Activated CD8-positive, alpha-beta T cell treated with anti-CD3 and anti-CD28 coated beads, Interleukin-2, amount 10 ng/mL, durations not matched to agents 7 days and 5 days (primary cell): ENCODE measurements around the gene CCDC186. TPM values are rescaled to one million over a fixed set of nuclear protein-coding genes. Genes with fewer than 3 reads are reported as not detected.

Experiments
- ATAC-seq: fragments of 150-1000 bp; cut with Tn5 transposase; one replicate; pipeline ENCODE4 v1.10.0; 2021; ENCODE audit warnings: moderate library complexity
- CTCF ChIA-PET: fragments of 350-600 bp; sonication (Branson Sonifier 250); formaldehyde crosslinking; loops from one replicate; lab custom pipeline; 2021; ENCODE audit warnings: antibody characterized with exemption; lab: Charles Lee
- POLR2A ChIA-PET: fragments of 350-600 bp; sonication (Branson Sonifier 250); formaldehyde crosslinking; loops from one replicate; lab custom pipeline; 2021; ENCODE audit warnings: antibody characterized with exemption; lab: Charles Lee
- DNase-seq: peaks from one replicate; pipeline ENCODE4 v3.0.0-alpha.2; 2020
- H3K27ac Mint-ChIP-seq: one replicate; pipeline ENCODE4 v1.8.0; 2021; ENCODE audit warnings: mild to moderate bottlenecking, mixed read lengths
- H3K27me3 Mint-ChIP-seq: one replicate; pipeline ENCODE4 v1.8.0; 2021; ENCODE audit warnings: low read depth, mixed read lengths
- H3K36me3 Mint-ChIP-seq: one replicate; pipeline ENCODE4 v1.8.0; 2021; ENCODE audit warnings: low read depth, mixed read lengths
- H3K4me1 Mint-ChIP-seq: one replicate; pipeline ENCODE4 v1.8.0; 2021; ENCODE audit warnings: low read depth, mixed read lengths
- H3K4me3 Mint-ChIP-seq: one replicate; pipeline ENCODE4 v1.8.0; 2021; ENCODE audit warnings: mild to moderate bottlenecking, mixed read lengths
- H3K9me3 Mint-ChIP-seq: one replicate; pipeline ENCODE4 v1.8.0; 2022; ENCODE audit warnings: mixed read lengths; ENCODE audit not compliant: insufficient read depth
- total RNA-seq, 2 experiments: library from RNA; stranded (reverse); gene quantifications; one replicate each; pipeline ENCODE4 v1.2.3, GENCODE V29; 2021

Gene CCDC186
- total RNA-seq, 2 experiments from 2014 or later = 12.8 to 13.3 TPM

- Mint-ChIP-seq H3K27me3 (peaks cover 41% of the 10 kb centered on the region), H3K27ac (no peak overlapping the region), H3K4me1 (peaks cover 3% of the 10 kb centered on the region), H3K9me3 (no peaks in the 10 kb centered on the region), H3K4me3 (no peak overlapping the region), H3K36me3 (no peaks in the 10 kb centered on the region)
- ATAC-seq (no peak), DNase-seq (no peak)
- CTCF ChIA-PET = no interaction called here
- POLR2A ChIA-PET = no interaction called here
Observed at GRCh38 chr10:114189700-114190099, 15.7 kb upstream of the CCDC186 start.

GRCh38 chr10:114188900-114189299 lies 14.9 kb upstream of the CCDC186 start:
- no peaks in the 10 kb centered on the region for H3K36me3 Mint-ChIP-seq
- ATAC-seq (no peak), DNase-seq (no peak)
- H3K27ac Mint-ChIP-seq = no peak overlapping the region
- no peaks in the 10 kb centered on the region for H3K4me1 Mint-ChIP-seq
- ChIA-PET CTCF (interaction anchor here (0.6 kb wide), 1 partner anchor 50 kb away, joined by 3 read pairs; the partner anchor contains the start of gene VWA2), POLR2A (no interaction called here)
- no peak overlapping the region for H3K4me3 Mint-ChIP-seq
- no peaks in the 10 kb centered on the region for H3K9me3 Mint-ChIP-seq
- peaks cover 37% of the 10 kb centered on the region for H3K27me3 Mint-ChIP-seq

GRCh38 chr10:114188001-114188400 lies 14.0 kb upstream of the CCDC186 start:
- no peak overlapping the region for H3K27ac Mint-ChIP-seq
- DNase-seq (no peak), ATAC-seq (no peak)
- peaks cover 30% of the 10 kb centered on the region for H3K27me3 Mint-ChIP-seq
- no peaks in the 10 kb centered on the region for H3K9me3 Mint-ChIP-seq
- ChIA-PET POLR2A (no interaction called here), CTCF (no interaction called here)
- H3K36me3 Mint-ChIP-seq = no peaks in the 10 kb centered on the region
- H3K4me3 Mint-ChIP-seq = no peak overlapping the region
- H3K4me1 Mint-ChIP-seq = no peaks in the 10 kb centered on the region

GRCh38 chr10:114184276-114184675 lies 10.3 kb upstream of the CCDC186 start:
- no peaks in the 10 kb centered on the region for H3K36me3 Mint-ChIP-seq
- no peaks in the 10 kb centered on the region for H3K4me1 Mint-ChIP-seq
- H3K27ac Mint-ChIP-seq = no peak overlapping the region
- no peak overlapping the region for H3K4me3 Mint-ChIP-seq
- H3K27me3 Mint-ChIP-seq = peaks cover 15% of the 10 kb centered on the region
- CTCF ChIA-PET = no interaction called here
- DNase-seq = no peak
- no peaks in the 10 kb centered on the region for H3K9me3 Mint-ChIP-seq
- POLR2A ChIA-PET = no interaction called here
- ATAC-seq = no peak

- H3K27ac Mint-ChIP-seq = no peak overlapping the region
- peaks cover 15% of the 10 kb centered on the region for H3K27me3 Mint-ChIP-seq
- ChIA-PET CTCF (no interaction called here), POLR2A (no interaction called here)
- no peak overlapping the region for H3K4me3 Mint-ChIP-seq
- ATAC-seq = no peak
- no peaks in the 10 kb centered on the region for H3K9me3 Mint-ChIP-seq
- H3K4me1 Mint-ChIP-seq = no peaks in the 10 kb centered on the region
- no peaks in the 10 kb centered on the region for H3K36me3 Mint-ChIP-seq
- DNase-seq = no peak
Observed at GRCh38 chr10:114183563-114183962, 9.6 kb upstream of the CCDC186 start.

GRCh38 chr10:114181971-114182370 lies 8.0 kb upstream of the CCDC186 start:
- ChIA-PET POLR2A (no interaction called here), CTCF (no interaction called here)
- ATAC-seq (no peak), DNase-seq (no peak)
- Mint-ChIP-seq H3K27me3 (peaks cover 10% of the 10 kb centered on the region), H3K36me3 (no peaks in the 10 kb centered on the region), H3K4me1 (no peaks in the 10 kb centered on the region), H3K4me3 (no peak overlapping the region), H3K9me3 (no peaks in the 10 kb centered on the region), H3K27ac (no peak overlapping the region)

GRCh38 chr10:114180937-114181336 lies 6.9 kb upstream of the CCDC186 start:
- H3K27ac Mint-ChIP-seq = no peak overlapping the region
- H3K4me1 Mint-ChIP-seq = no peaks in the 10 kb centered on the region
- H3K4me3 Mint-ChIP-seq = no peak overlapping the region
- H3K36me3 Mint-ChIP-seq = no peaks in the 10 kb centered on the region
- H3K27me3 Mint-ChIP-seq = peaks cover 9% of the 10 kb centered on the region
- CTCF ChIA-PET = no interaction called here
- POLR2A ChIA-PET = no interaction called here
- no peaks in the 10 kb centered on the region for H3K9me3 Mint-ChIP-seq
- DNase-seq = no peak
- ATAC-seq = no peak

- Mint-ChIP-seq H3K27me3 (peaks cover 15% of the 10 kb centered on the region), H3K4me3 (no peak overlapping the region), H3K9me3 (no peaks in the 10 kb centered on the region), H3K27ac (no peak overlapping the region), H3K36me3 (no peaks in the 10 kb centered on the region), H3K4me1 (peaks cover 3% of the 10 kb centered on the region)
- ATAC-seq (no peak), DNase-seq (no peak)
- ChIA-PET POLR2A (no interaction called here), CTCF (no interaction called here)
Observed at GRCh38 chr10:114179747-114180146, 5.7 kb upstream of the CCDC186 start.

GRCh38 chr10:114179148-114179547 lies 5.1 kb upstream of the CCDC186 start, which contains the start of gene TDRD1:
Gene TDRD1, plus strand, starts transcription at chr10:114179353. Its CDS starts 8,479 bp downstream, at chr10:114187832.
- POLR2A ChIA-PET = no interaction called here
- no peak within 1 kb of the TSS for H3K4me3 Mint-ChIP-seq

GRCh38 chr10:114176511-114176910 lies 2.5 kb upstream of the CCDC186 start:
- H3K4me1 Mint-ChIP-seq = peaks cover 22% of the 10 kb centered on the region
- DNase-seq (no peak), ATAC-seq (no peak)
- no peak overlapping the region for H3K4me3 Mint-ChIP-seq
- H3K36me3 Mint-ChIP-seq = peaks cover 8% of the 10 kb centered on the region
- H3K9me3 Mint-ChIP-seq = no peaks in the 10 kb centered on the region
- H3K27ac Mint-ChIP-seq = no peak overlapping the region
- H3K27me3 Mint-ChIP-seq = peaks cover 12% of the 10 kb centered on the region
- ChIA-PET POLR2A (no interaction called here), CTCF (no interaction called here)

More at GRCh38 chr10:114179148-114179547, 5.1 kb upstream of the CCDC186 start, which contains the start of gene TDRD1:
- DNase-seq (no peak), ATAC-seq (no peak)
- Mint-ChIP-seq H3K27me3 (peaks cover 13% of the 10 kb centered on the region), H3K9me3 (no peaks in the 10 kb centered on the region), H3K4me1 (peaks cover 5% of the 10 kb centered on the region), H3K27ac (no peak within 1 kb of the TSS), H3K36me3 (no peaks in the 10 kb centered on the region)
- CTCF ChIA-PET = no interaction called here

GRCh38 chr10:114175667-114176066 lies 1.7 kb upstream of the CCDC186 start:
- no peak for ATAC-seq
- CTCF ChIA-PET = no interaction called here
- Mint-ChIP-seq H3K9me3 (no peaks in the 10 kb centered on the region), H3K4me1 (peaks cover 22% of the 10 kb centered on the region), H3K36me3 (peaks cover 12% of the 10 kb centered on the region), H3K27me3 (peaks cover 12% of the 10 kb centered on the region), H3K27ac (no peak overlapping the region), H3K4me3 (no peak overlapping the region)
- POLR2A ChIA-PET = no interaction called here
- DNase-seq = no peak

- ChIA-PET POLR2A (interaction anchor here (0.7 to 1.0 kb wide), 5 partner anchors 9 to 647 kb away, joined by 3 to 5 read pairs (median 3); partner anchors contain the start of gene FHIP2A), CTCF (interaction anchor here (1.1 to 2.0 kb wide), 3 partner anchors 56 to 376 kb away, joined by 3 to 9 read pairs (median 4); no protein-coding TSS in a partner anchor)
- DNase-seq = no peak
- peaks cover 25% of the 10 kb centered on the region for H3K4me1 Mint-ChIP-seq
- peak overlapping the region; percentile 77 for H3K27ac Mint-ChIP-seq
- peaks cover 2% of the 10 kb centered on the region for H3K9me3 Mint-ChIP-seq
- peaks cover 20% of the 10 kb centered on the region for H3K36me3 Mint-ChIP-seq
- H3K4me3 Mint-ChIP-seq = peak overlapping the region; percentile 99
- peaks cover 12% of the 10 kb centered on the region for H3K27me3 Mint-ChIP-seq
- no peak for ATAC-seq
Observed at GRCh38 chr10:114174695-114175188, 739 bp upstream of the CCDC186 start.
